ENCODE data around the gene SALL3.

DNA sequence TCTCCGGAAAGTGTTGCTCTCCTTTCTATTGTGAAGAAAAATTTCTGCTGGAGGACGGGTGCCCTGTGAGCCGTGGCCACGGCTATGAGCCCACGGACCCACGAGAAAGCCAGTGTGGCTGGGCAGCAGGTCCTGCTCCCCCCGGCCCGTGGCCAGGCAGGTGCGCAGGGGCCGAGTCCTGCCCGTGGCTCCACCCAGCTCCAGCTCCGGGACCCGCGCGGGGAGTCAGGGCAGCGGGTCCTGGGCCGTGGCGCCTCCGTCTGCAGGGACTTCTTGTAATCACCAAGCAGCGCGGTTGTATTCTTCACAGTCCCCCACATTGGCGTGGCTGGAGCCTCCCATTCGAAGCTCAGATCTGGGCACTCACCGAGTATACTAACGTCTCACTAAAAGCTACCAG, 43.0 kb downstream of the SALL3 start:
- TF ChIP-seq, protein P1, sequence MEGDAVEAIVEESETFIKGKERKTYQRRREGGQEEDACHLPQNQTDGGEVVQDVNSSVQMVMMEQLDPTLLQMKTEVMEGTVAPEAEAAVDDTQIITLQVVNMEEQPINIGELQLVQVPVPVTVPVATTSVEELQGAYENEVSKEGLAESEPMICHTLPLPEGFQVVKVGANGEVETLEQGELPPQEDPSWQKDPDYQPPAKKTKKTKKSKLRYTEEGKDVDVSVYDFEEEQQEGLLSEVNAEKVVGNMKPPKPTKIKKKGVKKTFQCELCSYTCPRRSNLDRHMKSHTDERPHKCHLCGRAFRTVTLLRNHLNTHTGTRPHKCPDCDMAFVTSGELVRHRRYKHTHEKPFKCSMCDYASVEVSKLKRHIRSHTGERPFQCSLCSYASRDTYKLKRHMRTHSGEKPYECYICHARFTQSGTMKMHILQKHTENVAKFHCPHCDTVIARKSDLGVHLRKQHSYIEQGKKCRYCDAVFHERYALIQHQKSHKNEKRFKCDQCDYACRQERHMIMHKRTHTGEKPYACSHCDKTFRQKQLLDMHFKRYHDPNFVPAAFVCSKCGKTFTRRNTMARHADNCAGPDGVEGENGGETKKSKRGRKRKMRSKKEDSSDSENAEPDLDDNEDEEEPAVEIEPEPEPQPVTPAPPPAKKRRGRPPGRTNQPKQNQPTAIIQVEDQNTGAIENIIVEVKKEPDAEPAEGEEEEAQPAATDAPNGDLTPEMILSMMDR (IDR thresholded peaks at IDR 0.05): no peak
- TF ChIP-seq ZFX (IDR thresholded peaks at IDR 0.05; ENCODE audit: borderline replicate concordance): no peak
